ENCODE results near the gene PLVAP.

Gene PLVAP, protein sequence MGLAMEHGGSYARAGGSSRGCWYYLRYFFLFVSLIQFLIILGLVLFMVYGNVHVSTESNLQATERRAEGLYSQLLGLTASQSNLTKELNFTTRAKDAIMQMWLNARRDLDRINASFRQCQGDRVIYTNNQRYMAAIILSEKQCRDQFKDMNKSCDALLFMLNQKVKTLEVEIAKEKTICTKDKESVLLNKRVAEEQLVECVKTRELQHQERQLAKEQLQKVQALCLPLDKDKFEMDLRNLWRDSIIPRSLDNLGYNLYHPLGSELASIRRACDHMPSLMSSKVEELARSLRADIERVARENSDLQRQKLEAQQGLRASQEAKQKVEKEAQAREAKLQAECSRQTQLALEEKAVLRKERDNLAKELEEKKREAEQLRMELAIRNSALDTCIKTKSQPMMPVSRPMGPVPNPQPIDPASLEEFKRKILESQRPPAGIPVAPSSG

DNA sequence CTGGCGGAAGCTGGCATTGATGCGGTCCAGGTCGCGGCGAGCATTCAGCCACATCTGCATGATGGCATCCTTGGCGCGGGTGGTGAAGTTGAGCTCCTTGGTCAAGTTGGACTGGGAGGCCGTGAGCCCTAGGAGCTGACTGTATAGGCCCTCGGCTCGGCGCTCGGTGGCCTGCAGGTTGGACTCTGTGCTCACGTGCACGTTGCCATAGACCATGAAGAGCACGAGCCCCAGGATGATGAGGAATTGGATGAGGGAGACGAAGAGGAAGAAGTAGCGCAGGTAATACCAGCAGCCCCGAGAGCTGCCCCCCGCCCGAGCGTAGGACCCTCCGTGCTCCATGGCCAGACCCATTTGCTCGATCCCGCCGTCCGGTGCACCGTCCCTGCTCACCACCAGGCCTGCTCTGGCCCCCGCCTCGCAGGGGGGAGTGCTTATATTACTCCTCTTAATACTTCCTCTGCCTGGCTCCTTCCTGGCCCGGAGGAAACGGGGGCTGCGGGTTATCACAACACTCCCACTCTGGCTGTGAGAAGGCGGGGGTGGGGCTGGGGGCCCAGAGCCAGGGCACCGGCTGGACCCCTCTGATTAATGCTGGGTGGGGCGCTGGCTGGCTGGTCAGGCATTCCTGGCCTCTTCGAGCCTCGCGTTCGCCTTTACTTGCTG, at the start of gene PLVAP:
Gene PLVAP, minus strand, starts transcription at position 408 of the 666 bp plus-strand sequence. Its CDS starts 54 bp downstream, at position 354.
- DNase-seq = peak; percentile 92 to 94
- TF ChIP-seq POLR2A (IDR thresholded peaks at IDR 0.05; ENCODE audit: low read length) (no peak), GATA1 (IDR thresholded peaks at IDR 0.05; ENCODE audit: low read depth, low read length) (no peak)

DNA sequence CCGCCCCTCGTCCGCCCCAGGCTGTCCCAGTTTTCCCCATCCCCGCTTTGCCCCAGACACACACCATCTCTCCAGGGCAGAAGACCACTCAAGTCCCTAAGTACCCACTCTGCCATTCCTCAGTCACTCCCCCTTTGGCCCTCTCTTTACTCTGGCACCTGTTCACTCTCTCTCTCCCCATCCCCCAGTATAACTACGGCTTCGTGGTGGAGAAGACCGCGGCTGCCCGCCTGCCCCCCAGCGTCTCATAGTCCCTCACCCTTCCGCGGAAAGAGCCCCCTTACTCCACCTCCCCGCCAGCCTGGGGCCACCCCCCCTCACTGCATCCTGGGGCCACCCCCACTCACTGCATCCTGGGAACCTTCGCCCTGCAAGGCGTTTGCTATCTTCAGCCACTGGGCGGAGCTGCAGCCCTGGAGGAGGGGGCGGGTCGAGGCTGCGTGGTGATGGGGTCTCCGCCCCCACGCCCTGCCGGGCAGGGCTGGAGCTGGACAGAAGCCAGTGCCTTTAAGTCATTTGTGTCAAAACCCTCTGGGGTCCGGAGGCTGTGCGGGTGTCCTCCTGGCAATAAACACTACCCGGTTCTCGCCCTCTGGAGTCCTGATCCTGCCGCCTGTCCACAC, 47.7 kb upstream of the PLVAP start:
- peak; percentile 69 to 76 for DNase-seq
- TF ChIP-seq POLR2A (IDR thresholded peaks at IDR 0.05; ENCODE audit: low read length) = no peak
- TF ChIP-seq GATA1 (IDR thresholded peaks at IDR 0.05; ENCODE audit: low read depth, low read length) = no peak

DNA sequence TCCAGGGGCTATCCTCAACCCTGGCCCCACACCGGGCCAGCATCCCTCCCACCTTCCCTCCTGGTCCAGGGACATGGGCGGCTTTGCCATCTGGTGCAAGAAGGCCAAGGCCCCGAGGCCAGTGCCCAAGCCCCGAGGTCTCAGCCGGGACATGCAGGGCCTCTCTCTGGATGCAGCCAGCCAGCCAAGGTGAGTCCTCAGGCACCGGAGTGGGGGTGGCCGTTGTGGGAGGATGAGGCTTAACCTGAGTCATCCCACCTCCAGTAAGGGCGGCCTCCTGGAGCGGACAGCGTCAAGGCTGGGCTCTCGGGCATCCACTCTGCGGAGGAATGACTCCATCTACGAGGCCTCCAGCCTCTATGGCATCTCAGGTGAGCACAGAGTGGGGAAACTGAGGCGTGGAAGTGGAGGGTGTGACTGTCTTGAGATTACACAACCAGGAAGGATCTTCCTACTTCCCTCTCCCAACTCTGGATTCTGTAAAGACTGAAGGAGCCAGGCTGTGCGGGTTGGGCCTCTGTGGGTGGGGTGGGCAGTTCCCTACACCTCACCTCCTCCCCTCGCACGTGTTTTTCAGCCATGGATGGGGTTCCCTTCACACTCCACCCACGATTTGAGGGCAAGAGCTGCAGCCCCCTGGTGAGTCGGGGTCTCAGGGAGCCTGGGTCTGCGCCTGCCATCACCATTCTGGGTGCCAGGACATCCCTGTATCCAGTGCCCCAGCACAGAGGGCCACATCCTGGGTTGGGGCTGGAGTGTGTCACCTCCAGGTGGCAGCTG, 46.5 kb upstream of the PLVAP start:
- TF ChIP-seq GATA1 (IDR thresholded peaks at IDR 0.05; ENCODE audit: low read depth, low read length) (no peak), POLR2A (IDR thresholded peaks at IDR 0.05; ENCODE audit: low read length) (no peak)

DNA sequence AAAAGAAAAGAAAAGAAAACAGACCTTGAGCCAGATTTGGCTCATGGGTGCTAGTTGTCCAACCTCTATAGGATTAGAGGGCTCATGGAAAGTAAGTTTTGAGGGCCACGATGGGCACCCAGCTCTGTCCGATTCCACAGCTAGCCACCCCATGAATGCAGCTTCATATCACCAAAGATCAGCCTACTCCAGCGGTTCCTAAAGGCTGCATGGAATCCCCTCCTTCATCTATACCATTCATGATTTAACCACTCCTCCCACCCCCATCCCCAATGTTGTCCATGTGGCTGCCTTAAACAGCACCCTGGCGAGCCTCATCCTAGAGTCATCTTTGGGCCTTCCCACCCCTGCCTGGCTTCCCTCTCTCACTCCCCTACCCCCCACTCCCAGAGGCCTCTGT, 44.8 kb upstream of the PLVAP start:
- TF ChIP-seq GATA1 (IDR thresholded peaks at IDR 0.05; ENCODE audit: low read depth, low read length) = no peak
- no peak for TF ChIP-seq POLR2A (IDR thresholded peaks at IDR 0.05; ENCODE audit: low read length)
- DNase-seq = no peak

More for the DNA sequence above, 46.5 kb upstream of the PLVAP start:
- DNase-seq = no peak

DNA sequence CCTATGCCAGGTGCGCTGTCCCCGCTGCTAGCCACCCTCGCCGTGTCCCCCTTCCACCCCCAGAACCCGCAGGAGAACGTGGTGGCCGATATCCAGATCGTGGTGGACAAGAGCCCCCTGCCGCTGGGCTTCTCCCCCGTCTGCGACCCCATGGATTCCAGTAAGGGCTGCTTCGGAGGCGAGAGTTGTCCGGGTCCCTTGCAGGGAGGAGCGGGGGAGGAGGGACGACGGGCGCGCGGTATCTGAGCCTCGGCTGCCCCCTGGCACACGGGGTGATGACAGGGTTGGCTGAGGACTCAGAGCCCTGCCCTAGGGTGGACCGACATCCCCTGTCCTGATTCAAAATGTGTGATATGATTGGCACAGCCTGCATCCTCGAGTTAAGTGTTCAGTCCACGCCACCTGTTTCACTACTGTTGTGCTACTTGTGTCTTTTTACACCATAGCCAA, 43.4 kb upstream of the PLVAP start:
- TF ChIP-seq GATA1 (IDR thresholded peaks at IDR 0.05; ENCODE audit: low read depth, low read length) = no peak
- TF ChIP-seq POLR2A (IDR thresholded peaks at IDR 0.05; ENCODE audit: low read length) = no peak
- peak in 1 of 2 experiments; percentile 52 for DNase-seq

DNA sequence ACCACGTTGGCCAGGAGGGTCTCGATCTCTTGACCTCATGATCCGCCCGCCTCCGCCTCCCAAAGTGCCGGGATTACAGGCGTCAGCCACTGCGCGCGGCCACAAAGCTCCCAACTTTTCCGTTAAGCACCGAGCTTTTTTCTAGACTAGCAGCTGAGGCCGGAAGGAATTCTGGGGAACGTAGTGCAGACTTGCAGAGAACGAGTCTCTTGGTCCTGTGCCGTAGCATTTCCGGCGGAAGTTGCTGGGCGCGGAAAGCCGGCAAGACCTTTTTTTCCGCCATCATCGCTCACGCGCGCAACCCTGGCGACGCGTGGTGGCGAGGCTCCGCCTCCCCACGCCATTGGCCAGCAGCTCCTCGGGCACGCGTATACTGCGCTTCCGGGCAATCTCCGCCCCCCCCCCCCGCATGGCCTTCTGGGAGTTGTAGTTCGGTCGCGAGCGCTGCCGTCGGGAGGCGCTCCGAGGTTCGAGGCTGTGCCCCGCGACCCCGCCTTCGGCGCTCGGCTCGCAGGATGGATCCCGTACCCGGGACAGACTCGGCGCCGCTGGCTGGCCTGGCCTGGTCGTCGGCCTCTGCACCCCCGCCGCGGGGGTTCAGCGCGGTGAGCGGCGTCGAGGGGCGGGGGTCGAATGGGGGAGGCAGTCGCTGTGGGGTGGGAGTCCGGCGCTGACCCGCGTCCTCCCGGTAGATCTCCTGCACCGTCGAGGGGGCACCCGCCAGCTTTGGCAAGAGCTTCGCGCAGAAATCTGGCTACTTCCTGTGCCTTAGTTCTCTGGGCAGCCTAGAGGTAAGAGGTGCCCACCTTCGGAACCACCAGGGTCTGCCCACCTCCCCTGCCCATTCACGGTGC, 42.7 kb upstream of the PLVAP start, which contains the start of gene MVB12A:
Gene MVB12A, plus strand, starts transcription at position 427 of the 854 bp plus-strand sequence. Its CDS starts 89 bp downstream, at position 516.
- DNase-seq = peak; percentile 99
- TF ChIP-seq GATA1 (IDR thresholded peaks at IDR 0.05; ENCODE audit: low read depth, low read length) (no peak), POLR2A (IDR thresholded peaks at IDR 0.05; ENCODE audit: low read length) (peak; percentile 56)

DNA sequence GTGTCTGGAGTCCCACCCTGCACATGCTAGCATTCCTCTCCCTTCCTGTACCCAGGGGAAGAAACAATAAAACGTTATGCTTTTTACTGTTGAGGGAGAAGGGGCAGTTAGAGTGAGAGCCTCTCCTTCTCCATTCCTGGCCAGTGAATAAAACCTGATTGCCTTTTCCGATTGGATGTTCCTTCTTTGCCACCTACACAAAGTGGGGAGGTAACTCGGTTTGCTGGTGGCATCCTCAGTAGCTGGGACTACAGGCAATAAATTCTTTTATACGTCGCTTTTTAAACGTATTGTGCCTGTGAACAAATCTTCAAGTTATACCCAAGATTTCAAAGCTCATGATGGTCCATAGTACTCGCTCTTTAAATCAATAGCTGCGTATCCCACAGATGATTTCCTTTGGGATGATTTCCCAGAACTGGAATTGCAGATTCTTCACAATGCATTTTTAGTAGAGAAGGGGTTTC, 42.0 kb upstream of the PLVAP start:
- TF ChIP-seq GATA1 (IDR thresholded peaks at IDR 0.05; ENCODE audit: low read depth, low read length) = no peak
- TF ChIP-seq POLR2A (IDR thresholded peaks at IDR 0.05; ENCODE audit: low read length) = no peak
- DNase-seq = no peak

DNA sequence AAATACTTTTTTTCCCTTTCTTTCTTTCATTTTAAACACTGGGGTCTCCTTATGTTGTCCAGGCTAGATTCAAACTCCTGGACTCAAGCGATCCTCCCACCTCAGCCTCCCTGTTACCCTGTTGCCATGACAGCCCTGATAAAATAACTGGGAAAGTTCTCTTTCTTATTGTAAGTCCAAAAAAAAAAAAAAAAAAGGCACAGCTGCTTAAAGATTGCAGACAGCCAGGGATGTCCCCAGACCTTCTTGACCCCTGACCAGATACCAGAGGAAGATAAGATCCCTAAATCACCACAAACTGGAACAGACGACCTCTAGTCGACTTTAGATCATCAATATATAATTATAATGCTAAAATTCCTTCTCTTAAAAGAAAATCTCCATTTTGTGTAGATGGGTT, 41.6 kb upstream of the PLVAP start:
- TF ChIP-seq GATA1 (IDR thresholded peaks at IDR 0.05; ENCODE audit: low read depth, low read length) (no peak), POLR2A (IDR thresholded peaks at IDR 0.05; ENCODE audit: low read length) (no peak)

DNA sequence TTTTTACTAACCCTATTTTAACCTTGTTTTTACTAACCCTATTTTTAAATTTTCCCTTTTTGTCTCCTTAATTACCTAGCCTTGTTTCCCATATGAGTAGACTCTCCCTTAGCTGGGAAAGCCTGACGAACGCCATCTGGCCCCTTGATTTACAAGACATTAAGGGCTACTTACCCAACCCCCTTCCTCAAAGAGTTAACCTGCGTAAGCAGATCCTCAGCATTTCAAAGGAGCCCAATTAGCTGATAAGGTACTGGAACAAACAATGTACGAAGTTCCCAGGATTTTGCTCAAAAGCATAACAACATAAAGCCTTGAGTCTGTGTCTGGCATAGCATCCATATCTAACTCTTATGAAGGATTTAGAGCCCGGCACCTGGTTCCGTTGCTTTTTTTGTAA, 38.0 kb upstream of the PLVAP start:
- TF ChIP-seq GATA1 (IDR thresholded peaks at IDR 0.05; ENCODE audit: low read depth, low read length) = no peak
- TF ChIP-seq POLR2A (IDR thresholded peaks at IDR 0.05; ENCODE audit: low read length) = no peak
- no peak for DNase-seq

More for the DNA sequence above, 41.6 kb upstream of the PLVAP start:
- no peak for DNase-seq

DNA sequence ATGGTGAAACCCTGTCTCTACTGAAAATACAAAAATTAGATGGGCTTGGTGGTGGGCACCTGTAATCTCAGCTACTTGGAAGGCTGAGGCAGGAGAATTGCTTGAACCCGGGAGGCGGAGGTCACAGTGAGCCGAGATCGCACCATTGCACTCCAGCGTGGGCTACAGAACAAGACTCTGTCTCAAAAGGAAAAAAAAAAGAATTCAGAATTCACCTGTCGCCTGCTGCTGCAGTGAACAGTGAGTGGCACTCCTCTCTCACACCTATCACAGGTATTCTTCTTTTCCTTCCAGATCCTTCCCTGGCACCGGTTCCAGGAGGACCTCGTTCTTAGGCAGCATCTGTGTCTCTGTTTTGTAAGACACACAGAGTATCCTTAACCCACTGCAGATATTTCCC, 37.0 kb upstream of the PLVAP start:
- TF ChIP-seq GATA1 (IDR thresholded peaks at IDR 0.05; ENCODE audit: low read depth, low read length) (no peak), POLR2A (IDR thresholded peaks at IDR 0.05; ENCODE audit: low read length) (no peak)
- DNase-seq = no peak

DNA sequence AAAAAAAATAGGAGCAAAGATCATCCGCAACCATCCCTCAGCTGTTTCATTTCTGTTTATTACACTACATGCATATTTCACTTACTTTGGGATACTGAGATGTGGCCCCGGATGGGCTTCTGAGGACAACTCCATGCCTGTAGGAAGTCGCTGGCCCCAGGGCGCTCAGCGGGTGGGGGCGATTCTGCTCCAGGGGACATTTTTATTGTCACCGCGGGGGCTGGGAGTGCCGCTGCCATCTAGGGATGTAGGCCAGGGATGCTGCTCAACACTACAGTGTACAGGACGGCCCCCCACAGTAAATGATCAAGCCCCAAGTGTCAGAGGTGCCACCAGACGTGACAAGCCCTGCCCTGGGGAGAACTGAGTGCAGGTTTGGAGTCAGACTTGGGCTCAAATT, 34.7 kb upstream of the PLVAP start:
- TF ChIP-seq POLR2A (IDR thresholded peaks at IDR 0.05; ENCODE audit: low read length) (no peak), GATA1 (IDR thresholded peaks at IDR 0.05; ENCODE audit: low read depth, low read length) (no peak)
- no peak for DNase-seq

DNA sequence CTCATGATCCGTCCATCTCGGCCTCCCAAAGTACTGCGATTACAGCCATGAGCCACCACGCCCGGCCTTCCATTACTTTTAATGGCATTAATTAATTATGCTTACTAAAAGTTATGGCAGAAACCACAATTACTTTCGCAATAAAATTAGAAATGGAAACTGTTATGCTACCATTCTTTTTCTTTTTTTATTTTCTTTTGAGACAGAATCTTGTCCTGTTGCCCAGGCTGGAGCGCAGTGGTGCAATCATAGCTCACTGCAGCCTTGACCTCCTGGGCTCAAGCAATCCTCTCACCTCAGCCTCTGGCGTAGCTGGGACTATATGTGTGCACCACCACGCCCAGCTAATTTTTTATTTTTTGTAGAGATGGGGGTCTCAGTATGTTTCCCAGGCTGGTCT, 32.8 kb upstream of the PLVAP start:
- no peak for DNase-seq
- TF ChIP-seq GATA1 (IDR thresholded peaks at IDR 0.05; ENCODE audit: low read depth, low read length) (no peak), POLR2A (IDR thresholded peaks at IDR 0.05; ENCODE audit: low read length) (no peak)

All from erythroblast (primary cell).